ENCODE data around the gene CLEC6A. TPM values are rescaled to one million over a fixed set of nuclear protein-coding genes. Genes with fewer than 3 reads are reported as not detected.

CLEC6A gene
- total and polyA plus RNA-seq, 2 of the 8 experiments (the other 6 are each of a cell fraction or from before 2014, with no cell fraction given): not detected

GRCh38 chr12:8445731-8446130 is 10.0 kb upstream of the CLEC6A start:
- H2AFZ ChIP-seq (ENCODE audit: low read length): no peak overlapping the region
- H3K23me2 ChIP-seq (ENCODE audit: low read depth, low read length): no peaks in the 10 kb centered on the region
- H4K20me1 ChIP-seq (replicated peaks in 1 of 2; ENCODE audit: control insufficient read depth in 1 of 2, insufficient read depth in 2 of 2, low read length in 2 of 2): no peaks in the 10 kb centered on the region
- H3K79me2 ChIP-seq (ENCODE audit: control insufficient read depth in 1 of 2, insufficient read depth in 2 of 2, low read length in 2 of 2): no peaks in the 10 kb centered on the region
- H3K9me3 ChIP-seq (ENCODE audit: insufficient read depth in 2 of 2, low read depth in 1 of 2, low read length in 1 of 2): no peaks in the 10 kb centered on the region
- no peak for DNase-seq (ENCODE audit: low read depth in 1 of 2, low spot score in 2 of 2)
- no peak overlapping the region for H3K9ac ChIP-seq (replicated peaks in 1 of 4; ENCODE audit: extremely low read depth in 1 of 4, low read depth in 3 of 4, low read length in 3 of 4)
- ChIA-PET CTCF (ENCODE audit: partially characterized antibody) (no interaction called here), POLR2A (ENCODE audit: partially characterized antibody) (no interaction called here)
- WGBS, 2 experiments (ENCODE audit: extremely low coverage in 1 of 2, insufficient coverage in 1 of 2, insufficient read length in 1 of 2, insufficient replicate concordance in 2 of 2, low coverage in 1 of 2, low lambda C conversion rate in 2 of 2, missing lambda C conversion rate in 1 of 2): 94% methylated on average over 2 of the region's 2 CpGs; no CpG with 5 or more reads in 1 of the 2 experiments
- H3K4ac ChIP-seq (replicated peaks; ENCODE audit: insufficient read length, low read depth, low read length): no peak overlapping the region
- H3K79me1 ChIP-seq (ENCODE audit: low read depth, low read length): no peaks in the 10 kb centered on the region
- no peak overlapping the region for H3K56ac ChIP-seq (replicated peaks; ENCODE audit: insufficient read length, low read depth, low read length)
- no peak overlapping the region for H2BK20ac ChIP-seq (ENCODE audit: low read length)
- no peak overlapping the region for H3K4me2 ChIP-seq (ENCODE audit: insufficient read depth in 1 of 2, low read depth in 2 of 2, low read length in 2 of 2)
- H2BK5ac ChIP-seq (ENCODE audit: low read depth, low read length): no peak overlapping the region
- no peak for FAIRE-seq
- H4K91ac ChIP-seq (replicated peaks; ENCODE audit: insufficient read length, low read length): no peak overlapping the region
- no peaks in the 10 kb centered on the region for H3K36me3 ChIP-seq (ENCODE audit: control insufficient read depth in 2 of 4, insufficient read depth in 4 of 4, low read length in 3 of 4)
- no peak overlapping the region for H2BK15ac ChIP-seq (ENCODE audit: low read length)
- no peak overlapping the region for H2AK5ac ChIP-seq (ENCODE audit: low read depth, low read length)
- H3K18ac ChIP-seq (ENCODE audit: extremely low read depth, low read length): no peak overlapping the region
- H3K23ac ChIP-seq (ENCODE audit: insufficient read length): no peak overlapping the region
- no peak overlapping the region for H4K8ac ChIP-seq (ENCODE audit: extremely low read depth, insufficient read depth, low read length)
- H3K14ac ChIP-seq (ENCODE audit: insufficient read length): no peak overlapping the region
- H3K27me3 ChIP-seq (replicated peaks in 1 of 4; ENCODE audit: control insufficient read depth in 3 of 4, extremely low read depth in 1 of 4, insufficient read depth in 3 of 4, low read length in 3 of 4): no peaks in the 10 kb centered on the region
- no peak overlapping the region for H3K27ac ChIP-seq (ENCODE audit: low read depth, low read length)
- no peak overlapping the region for H3K4me3 ChIP-seq (ENCODE audit: extremely low read depth in 1 of 4, insufficient read depth in 2 of 4, low read depth in 3 of 4, low read length in 4 of 4)
- no peak overlapping the region for H4K5ac ChIP-seq (ENCODE audit: insufficient read length, low read depth, low read length)
- H2BK12ac ChIP-seq (ENCODE audit: low read depth, low read length): no peak overlapping the region
- no peak overlapping the region for H2BK120ac ChIP-seq (replicated peaks; ENCODE audit: low read depth, low read length)
- H3K4me1 ChIP-seq (replicated peaks in 1 of 4; ENCODE audit: control insufficient read depth in 3 of 4, insufficient read depth in 4 of 4, low read length in 3 of 4): peaks cover 0 to 3% (median 0%) of the 10 kb centered on the region in 4 experiments; a peak in 1 of 7 replicates
- no peak for TF ChIP-seq SIN3A (conservative IDR thresholded peaks at IDR 0.05 in 1 of 2, IDR thresholded peaks at IDR 0.05 in 1 of 2; ENCODE audit: low read depth in 1 of 2, low read length in 2 of 2)
- TF ChIP-seq POLR2AphosphoS5 (IDR thresholded peaks at IDR 0.05; ENCODE audit: low read depth, low read length): no peak
- TF ChIP-seq KDM5A (IDR thresholded peaks at IDR 0.05; ENCODE audit: low read length): no peak
- TF ChIP-seq, protein P1, sequence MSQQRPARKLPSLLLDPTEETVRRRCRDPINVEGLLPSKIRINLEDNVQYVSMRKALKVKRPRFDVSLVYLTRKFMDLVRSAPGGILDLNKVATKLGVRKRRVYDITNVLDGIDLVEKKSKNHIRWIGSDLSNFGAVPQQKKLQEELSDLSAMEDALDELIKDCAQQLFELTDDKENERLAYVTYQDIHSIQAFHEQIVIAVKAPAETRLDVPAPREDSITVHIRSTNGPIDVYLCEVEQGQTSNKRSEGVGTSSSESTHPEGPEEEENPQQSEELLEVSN (IDR thresholded peaks at IDR 0.05): no peak
- TF ChIP-seq BCL11A (IDR thresholded peaks at IDR 0.05; ENCODE audit: low read depth in 2 of 2, low read length in 2 of 2): no peak
- no peak for TF ChIP-seq BACH1 (IDR thresholded peaks at IDR 0.05; ENCODE audit: low read length)
- TF ChIP-seq SP2 (IDR thresholded peaks at IDR 0.05; ENCODE audit: low read length): no peak
- TF ChIP-seq TAF1 (IDR thresholded peaks at IDR 0.05; ENCODE audit: low read depth, low read length): no peak
- TF ChIP-seq FOSL1 (IDR thresholded peaks at IDR 0.05; ENCODE audit: insufficient read depth, low read depth, low read length): no peak
- TF ChIP-seq POU5F1 (IDR thresholded peaks at IDR 0.05; ENCODE audit: low read depth, low read length): no peak
- no peak for TF ChIP-seq RAD21 (IDR thresholded peaks at IDR 0.05 in 1 of 2, conservative IDR thresholded peaks at IDR 0.05 in 1 of 2; ENCODE audit: low read depth in 2 of 2, low read length in 2 of 2)
- TF ChIP-seq TEAD4 (IDR thresholded peaks at IDR 0.05; ENCODE audit: low read depth, low read length): no peak
- TF ChIP-seq CBX8 (IDR thresholded peaks at IDR 0.05; ENCODE audit: borderline replicate concordance, low read depth, low read length): no peak
- no peak for TF ChIP-seq GABPA (IDR thresholded peaks at IDR 0.05; ENCODE audit: borderline replicate concordance, insufficient read depth, low read length)
- TF ChIP-seq NRF1 (IDR thresholded peaks at IDR 0.05; ENCODE audit: low read depth, low read length): no peak

Measured in H1 (cell line).